HepG2 (cell line): ENCODE measurements around the gene NHERF2. TPM values are rescaled to one million over a fixed set of nuclear protein-coding genes. Genes with fewer than 3 reads are reported as not detected.

ENCODE experiments used
- ASH2L ChIP-seq: fragments of 300-600, 200-600 bp; sonication (generic); IDR thresholded peaks from 2 replicates; pipeline ENCODE4 v1.7.0; 2017; ENCODE audit warnings: low read depth, mild to moderate bottlenecking, moderate library complexity, mixed read lengths, low read length; ENCODE audit not compliant: insufficient read length
- KDM5B ChIP-seq: sonication (generic); formaldehyde crosslinking; IDR thresholded peaks from 2 replicates; pipeline ENCODE4 v1.4.0; 2020; ENCODE audit warnings: missing genetic modification reagents, mild to moderate bottlenecking, borderline replicate concordance
- NRL ChIP-seq: sonication (generic); formaldehyde crosslinking; IDR thresholded peaks from 2 replicates; pipeline ENCODE4 v1.5.0; 2020; ENCODE audit warnings: missing genetic modification reagents, mild to moderate bottlenecking, moderate library complexity, borderline replicate concordance
- PHF21A ChIP-seq: sonication (generic); formaldehyde crosslinking; IDR thresholded peaks from 2 replicates; pipeline ENCODE4 v1.5.0; 2020; ENCODE audit warnings: mild to moderate bottlenecking, missing genetic modification reagents
- SOX13 ChIP-seq, 3 experiments: fragments of 450-650 bp in 1 of 3; sonication (generic) in 1 of 3; formaldehyde crosslinking in 1 of 3; IDR thresholded peaks in 2 of 3; conservative IDR thresholded peaks in 1 of 3; 2 replicates each; pipeline versions ENCODE4 v1.5.0 to v1.6.1; 2016 to 2020; ENCODE audit warnings: antibody characterized with exemption in 1 of 3, mild to moderate bottlenecking in 1 of 3, missing compliant biosample characterization in 1 of 3, missing genetic modification reagents in 1 of 3, moderate library complexity in 1 of 3
- SP140L ChIP-seq: sonication (generic); formaldehyde crosslinking; IDR thresholded peaks from 2 replicates; pipeline ENCODE4 v1.4.0; 2020; ENCODE audit warnings: missing genetic modification reagents, borderline replicate concordance
- SYNCRIP ChIP-seq: fragments of 200-400 bp; formaldehyde crosslinking; IDR thresholded peaks from 2 replicates; pipeline ENCODE4 v1.6.1; 2018; ENCODE audit warnings: mild to moderate bottlenecking, low read depth, low read length; ENCODE audit not compliant: insufficient read depth
- ZNF251 ChIP-seq: sonication (generic); formaldehyde crosslinking; IDR thresholded peaks from 2 replicates; pipeline ENCODE4 v1.9.0; 2021; ENCODE audit warnings: mild to moderate bottlenecking, missing genetic modification reagents
- ZNF446 ChIP-seq: sonication (generic); formaldehyde crosslinking; IDR thresholded peaks from 2 replicates; pipeline ENCODE4 v1.5.0; 2020; ENCODE audit warnings: mild to moderate bottlenecking, missing genetic modification reagents
- ZNF75D ChIP-seq: sonication (generic); formaldehyde crosslinking; IDR thresholded peaks from 2 replicates; pipeline ENCODE4 v1.8.1; 2023; ENCODE audit warnings: missing genetic modification reagents, mild to moderate bottlenecking, borderline replicate concordance
- ZNF782 ChIP-seq: sonication (generic); formaldehyde crosslinking; IDR thresholded peaks from 2 replicates; pipeline ENCODE4 v1.4.0; 2020; ENCODE audit warnings: missing genetic modification reagents, mild to moderate bottlenecking, borderline replicate concordance
- polyA plus RNA-seq, 8 experiments: library from polyadenylated mRNA; depleted of rRNA in 3 of 8; stranded (reverse) in 7 of 8; unstranded in 1 of 8; fragments of >200 nt; fragmentation: Illumina TruSeq in 4 of 8; extraction: Trizol in 4 of 8; gene quantifications; 2 replicates each; pipeline versions ENCODE4 v1.2.1 to v1.2.3, GENCODE V29; 2011 to 2016; ENCODE audit warnings: low read depth in 4 of 8, missing spikeins in 1 of 8, mixed read lengths in 1 of 8; ENCODE audit not compliant: insufficient read depth in 1 of 8
- total RNA-seq, 5 experiments: library from RNA; depleted of rRNA; stranded (reverse); fragments of >200 nt; fragmentation: Illumina TruSeq; extraction: Trizol; gene quantifications; 2 replicates each; pipeline ENCODE4 v1.2.3, GENCODE V29; 2016; ENCODE audit warnings: low read depth in 1 of 5
- TF ChIP-seq, protein P1 (sequence below): sonication (generic); formaldehyde crosslinking; IDR thresholded peaks from 2 replicates; pipeline ENCODE4 v1.9.0; 2021; ENCODE audit warnings: missing genetic modification reagents, borderline replicate concordance
- TF ChIP-seq, protein P2 (sequence below): sonication (generic); formaldehyde crosslinking; IDR thresholded peaks from 2 replicates; pipeline ENCODE4 v1.5.1; 2020; ENCODE audit warnings: mild to moderate bottlenecking, missing genetic modification reagents, borderline replicate concordance
- TF ChIP-seq, protein P3 (sequence below): sonication (generic); formaldehyde crosslinking; IDR thresholded peaks from 2 replicates; pipeline ENCODE4 v1.4.0; 2020; ENCODE audit warnings: missing genetic modification reagents, borderline replicate concordance

Gene NHERF2
- total and polyA plus RNA-seq, 2 of the 13 experiments (the other 11 are each of a cell fraction or from before 2014, with no cell fraction given) = 23.7 to 39.3 TPM

DNA sequence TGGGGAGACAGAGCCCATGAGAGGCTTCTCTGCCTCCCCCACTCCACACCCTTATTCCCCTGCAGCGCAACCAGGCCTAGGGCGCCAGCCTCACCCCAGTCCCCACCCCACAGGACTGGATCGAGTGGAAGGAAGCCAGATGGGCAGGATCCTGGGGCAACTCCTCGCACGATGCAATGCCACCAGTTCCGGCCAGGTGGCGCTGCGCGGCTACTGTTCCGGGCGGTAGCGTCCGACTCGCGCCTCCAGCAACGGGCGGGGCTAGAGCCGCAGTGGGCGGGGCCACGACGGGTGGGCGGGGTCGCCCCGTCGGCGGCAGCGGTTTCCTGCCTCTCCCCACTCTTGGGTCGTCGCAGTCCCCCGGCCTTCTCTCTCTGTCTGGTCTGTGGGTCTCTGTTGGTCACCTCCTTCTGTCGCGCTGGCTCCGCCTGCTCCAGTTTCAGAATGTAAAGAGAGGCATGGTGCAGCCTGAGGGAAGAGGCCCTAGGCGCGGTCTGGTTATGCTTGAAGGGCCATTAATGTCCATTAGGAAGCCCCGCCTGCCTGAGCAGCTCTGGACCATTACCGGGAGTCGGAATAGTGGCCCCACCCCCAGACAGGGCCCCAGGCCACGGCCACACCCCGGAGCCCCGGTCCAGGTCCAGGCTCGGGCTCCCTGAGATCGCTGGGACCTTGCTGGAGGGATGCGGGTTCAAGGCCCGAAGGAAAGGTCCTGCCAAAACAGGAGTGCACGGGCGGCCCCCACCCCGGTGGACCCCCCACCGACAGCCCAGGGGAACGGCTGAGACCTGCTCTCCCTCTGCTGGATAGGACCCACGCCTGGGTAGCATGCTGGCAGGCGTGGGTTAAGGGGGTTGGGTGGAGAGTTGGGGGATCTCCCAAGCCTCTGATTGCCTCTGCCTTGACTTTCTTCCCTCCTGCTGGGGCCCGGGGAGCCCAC is 3.3 kb upstream of the NHERF2 start (continued):
- 0 out of 2 replicates have a peak, but pooled peaks have one; percentile 65 for TF ChIP-seq NRL
- TF ChIP-seq PHF21A = no peak; the same call in 1 of the 2 replicates
- no peak for TF ChIP-seq SYNCRIP
- TF ChIP-seq, protein P1, sequence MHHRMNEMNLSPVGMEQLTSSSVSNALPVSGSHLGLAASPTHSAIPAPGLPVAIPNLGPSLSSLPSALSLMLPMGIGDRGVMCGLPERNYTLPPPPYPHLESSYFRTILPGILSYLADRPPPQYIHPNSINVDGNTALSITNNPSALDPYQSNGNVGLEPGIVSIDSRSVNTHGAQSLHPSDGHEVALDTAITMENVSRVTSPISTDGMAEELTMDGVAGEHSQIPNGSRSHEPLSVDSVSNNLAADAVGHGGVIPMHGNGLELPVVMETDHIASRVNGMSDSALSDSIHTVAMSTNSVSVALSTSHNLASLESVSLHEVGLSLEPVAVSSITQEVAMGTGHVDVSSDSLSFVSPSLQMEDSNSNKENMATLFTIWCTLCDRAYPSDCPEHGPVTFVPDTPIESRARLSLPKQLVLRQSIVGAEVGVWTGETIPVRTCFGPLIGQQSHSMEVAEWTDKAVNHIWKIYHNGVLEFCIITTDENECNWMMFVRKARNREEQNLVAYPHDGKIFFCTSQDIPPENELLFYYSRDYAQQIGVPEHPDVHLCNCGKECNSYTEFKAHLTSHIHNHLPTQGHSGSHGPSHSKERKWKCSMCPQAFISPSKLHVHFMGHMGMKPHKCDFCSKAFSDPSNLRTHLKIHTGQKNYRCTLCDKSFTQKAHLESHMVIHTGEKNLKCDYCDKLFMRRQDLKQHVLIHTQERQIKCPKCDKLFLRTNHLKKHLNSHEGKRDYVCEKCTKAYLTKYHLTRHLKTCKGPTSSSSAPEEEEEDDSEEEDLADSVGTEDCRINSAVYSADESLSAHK (CRISPR knock-in tag) = no peak
- peak; percentile 62; the same call in 1 of the 2 replicates for TF ChIP-seq ZNF446
- no peak for TF ChIP-seq ZNF782 (CRISPR knock-in tag)
- no peak for TF ChIP-seq SOX13 (IDR thresholded peaks at IDR 0.05)
- TF ChIP-seq SOX13 (CRISPR knock-in tag; conservative IDR thresholded peaks at IDR 0.05 in 1 of 2, IDR thresholded peaks at IDR 0.05 in 1 of 2) = peak in 1 of 2 experiments; percentile 13; a peak in 1 of 4 replicates
- TF ChIP-seq KDM5B = peak; percentile 61; the same call in 1 of the 2 replicates
- no peak for TF ChIP-seq ZNF251 (CRISPR knock-in tag)
- TF ChIP-seq ASH2L = no peak
- TF ChIP-seq SP140L (CRISPR knock-in tag) = no peak
- TF ChIP-seq, protein P2, sequence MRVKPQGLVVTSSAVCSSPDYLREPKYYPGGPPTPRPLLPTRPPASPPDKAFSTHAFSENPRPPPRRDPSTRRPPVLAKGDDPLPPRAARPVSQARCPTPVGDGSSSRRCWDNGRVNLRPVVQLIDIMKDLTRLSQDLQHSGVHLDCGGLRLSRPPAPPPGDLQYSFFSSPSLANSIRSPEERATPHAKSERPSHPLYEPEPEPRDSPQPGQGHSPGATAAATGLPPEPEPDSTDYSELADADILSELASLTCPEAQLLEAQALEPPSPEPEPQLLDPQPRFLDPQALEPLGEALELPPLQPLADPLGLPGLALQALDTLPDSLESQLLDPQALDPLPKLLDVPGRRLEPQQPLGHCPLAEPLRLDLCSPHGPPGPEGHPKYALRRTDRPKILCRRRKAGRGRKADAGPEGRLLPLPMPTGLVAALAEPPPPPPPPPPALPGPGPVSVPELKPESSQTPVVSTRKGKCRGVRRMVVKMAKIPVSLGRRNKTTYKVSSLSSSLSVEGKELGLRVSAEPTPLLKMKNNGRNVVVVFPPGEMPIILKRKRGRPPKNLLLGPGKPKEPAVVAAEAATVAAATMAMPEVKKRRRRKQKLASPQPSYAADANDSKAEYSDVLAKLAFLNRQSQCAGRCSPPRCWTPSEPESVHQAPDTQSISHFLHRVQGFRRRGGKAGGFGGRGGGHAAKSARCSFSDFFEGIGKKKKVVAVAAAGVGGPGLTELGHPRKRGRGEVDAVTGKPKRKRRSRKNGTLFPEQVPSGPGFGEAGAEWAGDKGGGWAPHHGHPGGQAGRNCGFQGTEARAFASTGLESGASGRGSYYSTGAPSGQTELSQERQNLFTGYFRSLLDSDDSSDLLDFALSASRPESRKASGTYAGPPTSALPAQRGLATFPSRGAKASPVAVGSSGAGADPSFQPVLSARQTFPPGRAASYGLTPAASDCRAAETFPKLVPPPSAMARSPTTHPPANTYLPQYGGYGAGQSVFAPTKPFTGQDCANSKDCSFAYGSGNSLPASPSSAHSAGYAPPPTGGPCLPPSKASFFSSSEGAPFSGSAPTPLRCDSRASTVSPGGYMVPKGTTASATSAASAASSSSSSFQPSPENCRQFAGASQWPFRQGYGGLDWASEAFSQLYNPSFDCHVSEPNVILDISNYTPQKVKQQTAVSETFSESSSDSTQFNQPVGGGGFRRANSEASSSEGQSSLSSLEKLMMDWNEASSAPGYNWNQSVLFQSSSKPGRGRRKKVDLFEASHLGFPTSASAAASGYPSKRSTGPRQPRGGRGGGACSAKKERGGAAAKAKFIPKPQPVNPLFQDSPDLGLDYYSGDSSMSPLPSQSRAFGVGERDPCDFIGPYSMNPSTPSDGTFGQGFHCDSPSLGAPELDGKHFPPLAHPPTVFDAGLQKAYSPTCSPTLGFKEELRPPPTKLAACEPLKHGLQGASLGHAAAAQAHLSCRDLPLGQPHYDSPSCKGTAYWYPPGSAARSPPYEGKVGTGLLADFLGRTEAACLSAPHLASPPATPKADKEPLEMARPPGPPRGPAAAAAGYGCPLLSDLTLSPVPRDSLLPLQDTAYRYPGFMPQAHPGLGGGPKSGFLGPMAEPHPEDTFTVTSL (CRISPR knock-in tag) = no peak
- TF ChIP-seq ZNF75D (CRISPR knock-in tag) = no peak
- TF ChIP-seq, protein P3, sequence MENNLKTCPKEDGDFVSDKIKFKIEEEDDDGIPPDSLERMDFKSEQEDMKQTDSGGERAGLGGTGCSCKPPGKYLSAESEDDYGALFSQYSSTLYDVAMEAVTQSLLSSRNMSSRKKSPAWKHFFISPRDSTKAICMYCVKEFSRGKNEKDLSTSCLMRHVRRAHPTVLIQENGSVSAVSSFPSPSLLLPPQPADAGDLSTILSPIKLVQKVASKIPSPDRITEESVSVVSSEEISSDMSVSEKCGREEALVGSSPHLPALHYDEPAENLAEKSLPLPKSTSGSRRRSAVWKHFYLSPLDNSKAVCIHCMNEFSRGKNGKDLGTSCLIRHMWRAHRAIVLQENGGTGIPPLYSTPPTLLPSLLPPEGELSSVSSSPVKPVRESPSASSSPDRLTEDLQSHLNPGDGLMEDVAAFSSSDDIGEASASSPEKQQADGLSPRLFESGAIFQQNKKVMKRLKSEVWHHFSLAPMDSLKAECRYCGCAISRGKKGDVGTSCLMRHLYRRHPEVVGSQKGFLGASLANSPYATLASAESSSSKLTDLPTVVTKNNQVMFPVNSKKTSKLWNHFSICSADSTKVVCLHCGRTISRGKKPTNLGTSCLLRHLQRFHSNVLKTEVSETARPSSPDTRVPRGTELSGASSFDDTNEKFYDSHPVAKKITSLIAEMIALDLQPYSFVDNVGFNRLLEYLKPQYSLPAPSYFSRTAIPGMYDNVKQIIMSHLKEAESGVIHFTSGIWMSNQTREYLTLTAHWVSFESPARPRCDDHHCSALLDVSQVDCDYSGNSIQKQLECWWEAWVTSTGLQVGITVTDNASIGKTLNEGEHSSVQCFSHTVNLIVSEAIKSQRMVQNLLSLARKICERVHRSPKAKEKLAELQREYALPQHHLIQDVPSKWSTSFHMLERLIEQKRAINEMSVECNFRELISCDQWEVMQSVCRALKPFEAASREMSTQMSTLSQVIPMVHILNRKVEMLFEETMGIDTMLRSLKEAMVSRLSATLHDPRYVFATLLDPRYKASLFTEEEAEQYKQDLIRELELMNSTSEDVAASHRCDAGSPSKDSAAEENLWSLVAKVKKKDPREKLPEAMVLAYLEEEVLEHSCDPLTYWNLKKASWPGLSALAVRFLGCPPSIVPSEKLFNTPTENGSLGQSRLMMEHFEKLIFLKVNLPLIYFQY (CRISPR knock-in tag) = no peak
